ENCODE data around the gene PDGFRB. TPM values are rescaled to one million over a fixed set of nuclear protein-coding genes. Genes with fewer than 3 reads are reported as not detected.

The PDGFRB gene
- total and polyA plus RNA-seq, 10 of the 15 experiments (the other 5 are each of a cell fraction or from before 2014, with no cell fraction given), result 0.02 to 3.0 (median 1.0) TPM

DNA sequence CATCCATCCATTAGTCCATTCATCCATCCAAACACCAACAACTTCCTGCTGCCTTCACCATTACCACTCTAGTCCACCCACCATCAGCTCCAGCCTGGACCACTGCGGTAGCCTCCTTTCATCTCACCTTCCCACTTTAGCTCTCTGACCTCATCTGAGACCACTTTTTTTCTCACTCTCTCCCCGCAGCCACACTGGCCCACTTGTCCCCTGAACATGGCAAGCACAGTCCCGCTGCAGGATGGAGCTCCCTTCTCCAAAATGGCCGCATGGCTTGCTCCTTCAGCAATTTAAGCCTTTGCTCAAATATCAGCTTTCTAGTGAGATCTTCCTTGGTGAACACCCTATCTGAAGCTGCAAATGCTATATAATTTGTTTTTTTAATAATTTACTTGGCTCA, 80.4 kb downstream of the PDGFRB start:
- Histone ChIP-seq H3K4me2 (ENCODE audit: control insufficient read depth, insufficient read depth) (no peak overlapping the region), H2AFZ (ENCODE audit: control insufficient read depth, low read depth, low read length) (no peak overlapping the region), H3K9me3 (replicated peaks; ENCODE audit: control insufficient read depth, insufficient read depth, low read length) (no peaks in the 10 kb centered on the region), H3K4me1 (ENCODE audit: control insufficient read depth, insufficient read depth, low read length) (no peaks in the 10 kb centered on the region), H4K20me1 (ENCODE audit: control insufficient read depth, insufficient read depth) (no peaks in the 10 kb centered on the region), H3K36me3 (ENCODE audit: control insufficient read depth in 2 of 2, insufficient read depth in 2 of 2, low read length in 1 of 2) (no peaks in the 10 kb centered on the region), H3K27me3 (replicated peaks in 1 of 2; ENCODE audit: control insufficient read depth in 2 of 2, insufficient read depth in 2 of 2, low read length in 1 of 2) (no peaks in the 10 kb centered on the region), H3K4me3 (no peak overlapping the region), H3K79me2 (ENCODE audit: control insufficient read depth, insufficient read depth, low read length) (no peaks in the 10 kb centered on the region), H3K27ac (ENCODE audit: control insufficient read depth, insufficient read depth) (no peak overlapping the region), H3K9ac (ENCODE audit: control insufficient read depth, insufficient read depth, low read length) (no peak overlapping the region)
- DNase-seq (ENCODE audit: low read depth, low spot score) (no peak), FAIRE-seq (no peak), ATAC-seq (no peak)
- ChIA-PET CTCF (interaction anchor here (1.1 to 2.6 kb wide), 5 partner anchors 10 to 273 kb away, joined by 3 to 12 read pairs (median 3); partner anchors contain the start of gene CSF1R), POLR2A (no interaction called here), RAD21 (ENCODE audit: unreplicated experiment) (interaction anchor here (1.1 kb wide), 1 partner anchor 10 kb away, joined by 3 read pairs; no protein-coding TSS in a partner anchor), SMC1A (ENCODE audit: uncharacterized antibody, unreplicated experiment) (interaction anchor here (0.7 kb wide), 1 partner anchor 41 kb away, joined by 3 read pairs; no protein-coding TSS in a partner anchor)
- intact Hi-C loops (cut with micrococcal nuclease; ENCODE audit: unreplicated experiment) (no loop called here), in situ Hi-C loops (cut with MboI) (no loop called here)
- no TSS peak for BruUV-seq (replicated peaks)
- WGBS (ENCODE audit: insufficient coverage, insufficient replicate concordance, low lambda C conversion rate, missing lambda C conversion rate), result 32% methylated on average over 4 of the region's 4 CpGs
- no peak for TF ChIP-seq CBX5 (IDR thresholded peaks at IDR 0.05; ENCODE audit: low read depth)
- TF ChIP-seq, protein P1, sequence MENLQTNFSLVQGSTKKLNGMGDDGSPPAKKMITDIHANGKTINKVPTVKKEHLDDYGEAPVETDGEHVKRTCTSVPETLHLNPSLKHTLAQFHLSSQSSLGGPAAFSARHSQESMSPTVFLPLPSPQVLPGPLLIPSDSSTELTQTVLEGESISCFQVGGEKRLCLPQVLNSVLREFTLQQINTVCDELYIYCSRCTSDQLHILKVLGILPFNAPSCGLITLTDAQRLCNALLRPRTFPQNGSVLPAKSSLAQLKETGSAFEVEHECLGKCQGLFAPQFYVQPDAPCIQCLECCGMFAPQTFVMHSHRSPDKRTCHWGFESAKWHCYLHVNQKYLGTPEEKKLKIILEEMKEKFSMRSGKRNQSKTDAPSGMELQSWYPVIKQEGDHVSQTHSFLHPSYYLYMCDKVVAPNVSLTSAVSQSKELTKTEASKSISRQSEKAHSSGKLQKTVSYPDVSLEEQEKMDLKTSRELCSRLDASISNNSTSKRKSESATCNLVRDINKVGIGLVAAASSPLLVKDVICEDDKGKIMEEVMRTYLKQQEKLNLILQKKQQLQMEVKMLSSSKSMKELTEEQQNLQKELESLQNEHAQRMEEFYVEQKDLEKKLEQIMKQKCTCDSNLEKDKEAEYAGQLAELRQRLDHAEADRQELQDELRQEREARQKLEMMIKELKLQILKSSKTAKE (IDR thresholded peaks at IDR 0.05; ENCODE audit: low read depth, poor library complexity, severe bottlenecking), result no peak
- no peak for TF ChIP-seq HDAC2 (IDR thresholded peaks at IDR 0.05)
- TF ChIP-seq, protein P2, sequence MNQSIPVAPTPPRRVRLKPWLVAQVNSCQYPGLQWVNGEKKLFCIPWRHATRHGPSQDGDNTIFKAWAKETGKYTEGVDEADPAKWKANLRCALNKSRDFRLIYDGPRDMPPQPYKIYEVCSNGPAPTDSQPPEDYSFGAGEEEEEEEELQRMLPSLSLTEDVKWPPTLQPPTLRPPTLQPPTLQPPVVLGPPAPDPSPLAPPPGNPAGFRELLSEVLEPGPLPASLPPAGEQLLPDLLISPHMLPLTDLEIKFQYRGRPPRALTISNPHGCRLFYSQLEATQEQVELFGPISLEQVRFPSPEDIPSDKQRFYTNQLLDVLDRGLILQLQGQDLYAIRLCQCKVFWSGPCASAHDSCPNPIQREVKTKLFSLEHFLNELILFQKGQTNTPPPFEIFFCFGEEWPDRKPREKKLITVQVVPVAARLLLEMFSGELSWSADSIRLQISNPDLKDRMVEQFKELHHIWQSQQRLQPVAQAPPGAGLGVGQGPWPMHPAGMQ (IDR thresholded peaks at IDR 0.05; ENCODE audit: borderline replicate concordance), result no peak
- TF ChIP-seq, protein P3, sequence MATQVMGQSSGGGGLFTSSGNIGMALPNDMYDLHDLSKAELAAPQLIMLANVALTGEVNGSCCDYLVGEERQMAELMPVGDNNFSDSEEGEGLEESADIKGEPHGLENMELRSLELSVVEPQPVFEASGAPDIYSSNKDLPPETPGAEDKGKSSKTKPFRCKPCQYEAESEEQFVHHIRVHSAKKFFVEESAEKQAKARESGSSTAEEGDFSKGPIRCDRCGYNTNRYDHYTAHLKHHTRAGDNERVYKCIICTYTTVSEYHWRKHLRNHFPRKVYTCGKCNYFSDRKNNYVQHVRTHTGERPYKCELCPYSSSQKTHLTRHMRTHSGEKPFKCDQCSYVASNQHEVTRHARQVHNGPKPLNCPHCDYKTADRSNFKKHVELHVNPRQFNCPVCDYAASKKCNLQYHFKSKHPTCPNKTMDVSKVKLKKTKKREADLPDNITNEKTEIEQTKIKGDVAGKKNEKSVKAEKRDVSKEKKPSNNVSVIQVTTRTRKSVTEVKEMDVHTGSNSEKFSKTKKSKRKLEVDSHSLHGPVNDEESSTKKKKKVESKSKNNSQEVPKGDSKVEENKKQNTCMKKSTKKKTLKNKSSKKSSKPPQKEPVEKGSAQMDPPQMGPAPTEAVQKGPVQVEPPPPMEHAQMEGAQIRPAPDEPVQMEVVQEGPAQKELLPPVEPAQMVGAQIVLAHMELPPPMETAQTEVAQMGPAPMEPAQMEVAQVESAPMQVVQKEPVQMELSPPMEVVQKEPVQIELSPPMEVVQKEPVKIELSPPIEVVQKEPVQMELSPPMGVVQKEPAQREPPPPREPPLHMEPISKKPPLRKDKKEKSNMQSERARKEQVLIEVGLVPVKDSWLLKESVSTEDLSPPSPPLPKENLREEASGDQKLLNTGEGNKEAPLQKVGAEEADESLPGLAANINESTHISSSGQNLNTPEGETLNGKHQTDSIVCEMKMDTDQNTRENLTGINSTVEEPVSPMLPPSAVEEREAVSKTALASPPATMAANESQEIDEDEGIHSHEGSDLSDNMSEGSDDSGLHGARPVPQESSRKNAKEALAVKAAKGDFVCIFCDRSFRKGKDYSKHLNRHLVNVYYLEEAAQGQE (IDR thresholded peaks at IDR 0.05; ENCODE audit: low read depth, low read length), result no peak
- TF ChIP-seq, protein P4, sequence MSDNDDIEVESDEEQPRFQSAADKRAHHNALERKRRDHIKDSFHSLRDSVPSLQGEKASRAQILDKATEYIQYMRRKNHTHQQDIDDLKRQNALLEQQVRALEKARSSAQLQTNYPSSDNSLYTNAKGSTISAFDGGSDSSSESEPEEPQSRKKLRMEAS (IDR thresholded peaks at IDR 0.05; ENCODE audit: low read depth, low read length), result no peak
- TF ChIP-seq, protein P5, sequence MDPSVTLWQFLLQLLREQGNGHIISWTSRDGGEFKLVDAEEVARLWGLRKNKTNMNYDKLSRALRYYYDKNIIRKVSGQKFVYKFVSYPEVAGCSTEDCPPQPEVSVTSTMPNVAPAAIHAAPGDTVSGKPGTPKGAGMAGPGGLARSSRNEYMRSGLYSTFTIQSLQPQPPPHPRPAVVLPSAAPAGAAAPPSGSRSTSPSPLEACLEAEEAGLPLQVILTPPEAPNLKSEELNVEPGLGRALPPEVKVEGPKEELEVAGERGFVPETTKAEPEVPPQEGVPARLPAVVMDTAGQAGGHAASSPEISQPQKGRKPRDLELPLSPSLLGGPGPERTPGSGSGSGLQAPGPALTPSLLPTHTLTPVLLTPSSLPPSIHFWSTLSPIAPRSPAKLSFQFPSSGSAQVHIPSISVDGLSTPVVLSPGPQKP (IDR thresholded peaks at IDR 0.05; ENCODE audit: low read depth, low read length), result no peak
- no peak for TF ChIP-seq NFYB (IDR thresholded peaks at IDR 0.05; ENCODE audit: insufficient read depth, low read depth, low read length)
- no peak for TF ChIP-seq NR2F1 (conservative IDR thresholded peaks at IDR 0.05)
- TF ChIP-seq BACH1 (IDR thresholded peaks at IDR 0.05; ENCODE audit: borderline replicate concordance), result no peak
- TF ChIP-seq TAF1 (IDR thresholded peaks at IDR 0.05; ENCODE audit: borderline replicate concordance, low read depth, low read length), result no peak
- no peak for TF ChIP-seq BRCA1 (IDR thresholded peaks at IDR 0.05; ENCODE audit: low read depth, low read length)
- TF ChIP-seq KLF5 (IDR thresholded peaks at IDR 0.05; ENCODE audit: partially characterized antibody), result no peak
- no peak for TF ChIP-seq ZNF24 (IDR thresholded peaks at IDR 0.05)
- TF ChIP-seq TARDBP (IDR thresholded peaks at IDR 0.05; ENCODE audit: borderline replicate concordance), result no peak
- no peak for TF ChIP-seq ATF7 (IDR thresholded peaks at IDR 0.05; ENCODE audit: low read depth)
